Vagina (tissue), 2 donors: ENCODE results near the gene SDCCAG8.

ENCODE experiments used
- POLR2A ChIP-seq, 2 donors: fragments of 450-650 bp; IDR thresholded peaks; one replicate each; pipeline ENCODE4 v1.6.1; 2017; ENCODE audit warnings: antibody characterized with exemption in 2 of 2, mild to moderate bottlenecking in 2 of 2, moderate library complexity in 2 of 2
- POLR2AphosphoS5 ChIP-seq, 2 donors: sonication (generic); formaldehyde crosslinking; IDR thresholded peaks; one replicate each; pipeline ENCODE4 v1.9.0; 2017; ENCODE audit warnings: antibody characterized with exemption in 2 of 2, mild to moderate bottlenecking in 2 of 2, low read depth in 1 of 2; ENCODE audit not compliant: insufficient read depth in 1 of 2
- TF ChIP-seq, protein P1 (sequence below), 3 experiments: fragments of 450-650 bp in 2 of 3; fragments of 200-600 bp in 1 of 3; sonication (generic) in 1 of 3; IDR thresholded peaks; one replicate each; pipeline ENCODE4 v1.5.1; 2017 to 2019; ENCODE audit warnings: antibody characterized with exemption in 3 of 3, mild to moderate bottlenecking in 2 of 3, moderate library complexity in 2 of 3

GRCh38 chr1:243375596-243375995 lies 119.8 kb downstream of the SDCCAG8 start:
- TF ChIP-seq POLR2AphosphoS5 (IDR thresholded peaks at IDR 0.05; ENCODE audit: insufficient read depth in 1 of 2, low read depth in 1 of 2), result no peak
- TF ChIP-seq, protein P1, sequence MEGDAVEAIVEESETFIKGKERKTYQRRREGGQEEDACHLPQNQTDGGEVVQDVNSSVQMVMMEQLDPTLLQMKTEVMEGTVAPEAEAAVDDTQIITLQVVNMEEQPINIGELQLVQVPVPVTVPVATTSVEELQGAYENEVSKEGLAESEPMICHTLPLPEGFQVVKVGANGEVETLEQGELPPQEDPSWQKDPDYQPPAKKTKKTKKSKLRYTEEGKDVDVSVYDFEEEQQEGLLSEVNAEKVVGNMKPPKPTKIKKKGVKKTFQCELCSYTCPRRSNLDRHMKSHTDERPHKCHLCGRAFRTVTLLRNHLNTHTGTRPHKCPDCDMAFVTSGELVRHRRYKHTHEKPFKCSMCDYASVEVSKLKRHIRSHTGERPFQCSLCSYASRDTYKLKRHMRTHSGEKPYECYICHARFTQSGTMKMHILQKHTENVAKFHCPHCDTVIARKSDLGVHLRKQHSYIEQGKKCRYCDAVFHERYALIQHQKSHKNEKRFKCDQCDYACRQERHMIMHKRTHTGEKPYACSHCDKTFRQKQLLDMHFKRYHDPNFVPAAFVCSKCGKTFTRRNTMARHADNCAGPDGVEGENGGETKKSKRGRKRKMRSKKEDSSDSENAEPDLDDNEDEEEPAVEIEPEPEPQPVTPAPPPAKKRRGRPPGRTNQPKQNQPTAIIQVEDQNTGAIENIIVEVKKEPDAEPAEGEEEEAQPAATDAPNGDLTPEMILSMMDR (IDR thresholded peaks at IDR 0.05), result no peak
- TF ChIP-seq POLR2A (IDR thresholded peaks at IDR 0.05), result no peak
